ENCODE measurements around the gene RGPD4.
"Not testable (repeated sequence)": the region's sequence is repeated elsewhere in the genome, so short reads cannot be mapped to it uniquely, and the experiment has no call there.

The RGPD4 gene

GRCh38 chr2:107826749-107827148 is at the start of gene RGPD4:
Gene RGPD4 (plus strand): TSS chr2:107826892. CDS start chr2:107827014, 122 bp downstream.
- not testable (repeated sequence) for DNase-seq

- no peak for DNase-seq
Observed at GRCh38 chr2:107777974-107778373, 48.7 kb upstream of the RGPD4 start.

- DNase-seq = no peak
Observed at GRCh38 chr2:107785756-107786155, 40.9 kb upstream of the RGPD4 start.

- DNase-seq = no peak
Observed at GRCh38 chr2:107790837-107791236, 35.9 kb upstream of the RGPD4 start.

- peak; percentile 90 for DNase-seq
Observed at GRCh38 chr2:107801498-107801897, 25.2 kb upstream of the RGPD4 start.

- DNase-seq = no peak
Observed at GRCh38 chr2:107804608-107805498, 21.8 kb upstream of the RGPD4 start.

GRCh38 chr2:107806901-107807300 is 19.8 kb upstream of the RGPD4 start:
- DNase-seq = peak; percentile 62

GRCh38 chr2:107807988-107808387 is 18.7 kb upstream of the RGPD4 start:
- DNase-seq = no peak

GRCh38 chr2:107808959-107809358 is 17.7 kb upstream of the RGPD4 start:
- peak; percentile 73 for DNase-seq

GRCh38 chr2:107809835-107810234 is 16.9 kb upstream of the RGPD4 start:
- peak; percentile 88 for DNase-seq

- peak; percentile 57 for DNase-seq
Observed at GRCh38 chr2:107810734-107811133, 16.0 kb upstream of the RGPD4 start.

- peak; percentile 55 for DNase-seq
Observed at GRCh38 chr2:107811411-107811810, 15.3 kb upstream of the RGPD4 start.

- peak; percentile 67 for DNase-seq
Observed at GRCh38 chr2:107812006-107812405, 14.7 kb upstream of the RGPD4 start.

- no peak for DNase-seq
Observed at GRCh38 chr2:107817378-107817777, 9.3 kb upstream of the RGPD4 start.

- no peak for DNase-seq
Observed at GRCh38 chr2:107822302-107822701, 4.4 kb upstream of the RGPD4 start.

- no peak for DNase-seq
Observed at GRCh38 chr2:107824451-107825205, 2.1 kb upstream of the RGPD4 start.

- DNase-seq = no peak
Observed at GRCh38 chr2:107825206-107825563, 1.5 kb upstream of the RGPD4 start.

- not testable (repeated sequence) for DNase-seq
Observed at GRCh38 chr2:107829514-107829913, 2.8 kb downstream of the RGPD4 start.

GRCh38 chr2:107833152-107833551 is 6.5 kb downstream of the RGPD4 start:
- not testable (repeated sequence) for DNase-seq

GRCh38 chr2:107833618-107834017 is 6.9 kb downstream of the RGPD4 start:
- DNase-seq = peak; percentile 7

GRCh38 chr2:107916121-107916520 is 89.4 kb downstream of the RGPD4 start:
- DNase-seq = not testable (repeated sequence)

GRCh38 chr2:107916696-107917370 is 90.1 kb downstream of the RGPD4 start:
- DNase-seq = not testable (repeated sequence)

GRCh38 chr2:107927034-107927534 is 100.4 kb downstream of the RGPD4 start:
- peak; percentile 4 for DNase-seq

Measured in NCI-H69 (cell line).